Activated CD8-positive, alpha-beta memory T cell treated with anti-CD3 and anti-CD28 coated beads, Interleukin-2, amount 50 U/mL, for 1 hour (primary cell): ENCODE results near the gene SLC39A8.

Source experiments
- DNase-seq: peaks from one replicate; pipeline ENCODE4 v3.0.0-alpha.2; 2020; ENCODE audit errors: extremely low read depth

SLC39A8 gene

DNA sequence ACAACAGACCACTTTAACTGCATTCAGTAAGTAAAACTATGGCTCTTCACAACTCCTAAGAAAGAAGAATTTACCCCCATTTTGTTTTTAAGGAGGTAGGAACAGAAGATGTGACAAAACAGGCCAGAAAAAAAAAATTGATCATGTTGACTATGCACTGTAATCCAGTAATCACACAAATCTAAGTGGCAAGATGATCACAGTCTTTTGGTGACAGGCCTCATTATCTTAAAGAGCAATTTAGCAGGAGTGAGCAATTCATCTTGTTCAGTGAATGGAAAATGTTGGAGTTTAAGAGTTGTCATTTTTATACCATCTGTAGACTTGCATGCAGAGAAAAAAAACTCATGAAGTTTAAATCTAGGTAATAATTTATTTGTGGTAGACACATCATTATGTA, 115.1 kb downstream of the SLC39A8 start:
- DNase-seq = no peak

GRCh38 chr4:102227388-102227787, 117.9 kb downstream of the SLC39A8 start:
- no peak for DNase-seq

DNA sequence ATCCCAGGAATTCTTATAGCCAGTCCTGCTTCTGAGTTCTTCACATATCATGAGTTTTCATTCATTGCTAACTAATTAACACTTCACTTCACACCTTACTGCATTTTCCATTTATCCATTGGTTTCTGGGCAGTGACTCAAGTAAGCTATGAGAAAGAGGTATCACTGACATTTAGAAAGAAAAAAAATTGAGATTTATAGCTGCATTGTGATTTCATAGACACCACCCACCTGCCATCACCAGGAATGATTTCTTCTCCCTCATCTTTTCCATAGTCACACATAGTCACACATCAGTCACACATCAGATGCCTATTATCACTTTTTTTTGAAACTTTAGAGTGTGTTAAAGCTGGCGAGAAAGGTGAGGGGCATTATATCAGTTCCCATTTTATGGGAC, 121.8 kb downstream of the SLC39A8 start:
- no peak for DNase-seq

DNA sequence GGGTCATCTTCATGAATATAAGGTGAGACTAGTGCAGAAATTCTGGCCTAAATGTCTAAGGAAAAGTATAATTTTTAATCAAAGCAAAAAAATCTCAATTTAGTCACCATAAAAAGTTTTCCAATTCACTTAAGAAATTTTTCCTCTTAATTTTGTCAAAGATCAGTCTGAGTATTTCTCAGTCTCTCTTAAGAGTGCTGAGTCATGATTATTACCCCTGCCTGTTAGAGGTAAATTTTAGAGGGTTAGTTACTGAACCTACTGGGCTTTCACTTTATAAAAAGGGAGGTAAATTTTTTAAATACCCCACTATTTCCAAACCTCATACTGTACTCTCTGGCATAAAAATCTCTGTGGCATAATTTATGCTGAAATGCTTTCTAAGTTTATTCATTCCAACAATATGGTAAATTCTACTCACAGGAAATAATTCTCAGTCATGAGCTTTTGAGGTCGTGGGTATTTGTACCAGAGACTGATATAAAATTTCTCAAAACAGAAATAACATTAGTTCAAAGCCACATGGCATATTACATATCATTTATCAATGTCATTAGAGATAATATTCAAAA, 122.4 kb downstream of the SLC39A8 start:
- DNase-seq = no peak

- no peak for DNase-seq
These were observed 126.2 kb downstream of the SLC39A8 start for GRCh38 chr4:102219129-102219528.

GRCh38 chr4:102218656-102219055, 126.6 kb downstream of the SLC39A8 start:
- no peak for DNase-seq

DNA sequence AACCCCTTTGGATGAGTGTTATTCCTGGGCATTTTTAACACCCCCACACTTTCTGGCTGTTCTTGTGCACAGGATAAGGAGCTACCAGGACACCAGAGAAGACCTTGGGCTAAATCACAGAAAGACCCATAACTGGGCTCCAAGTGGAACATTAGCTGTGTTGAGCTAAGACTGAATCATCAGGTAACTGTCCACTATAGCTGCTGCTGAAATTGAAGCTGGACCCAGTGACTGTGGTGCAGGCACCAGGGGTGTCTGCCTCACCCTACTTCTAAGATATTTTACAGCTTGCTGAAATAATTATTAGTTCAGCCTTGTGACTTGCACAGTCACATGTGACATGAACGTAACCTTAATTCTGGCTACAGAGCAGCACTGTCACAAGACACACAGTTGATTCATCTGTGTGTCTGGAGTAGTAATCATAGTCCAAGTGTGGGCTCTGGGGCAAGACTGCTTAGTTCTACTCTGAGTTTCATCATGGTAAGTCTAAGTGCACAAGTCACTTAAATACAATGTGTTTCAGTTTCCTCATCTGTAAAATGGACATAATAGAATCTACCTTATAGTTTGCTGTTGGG, 127.4 kb downstream of the SLC39A8 start:
- no peak for DNase-seq

DNA sequence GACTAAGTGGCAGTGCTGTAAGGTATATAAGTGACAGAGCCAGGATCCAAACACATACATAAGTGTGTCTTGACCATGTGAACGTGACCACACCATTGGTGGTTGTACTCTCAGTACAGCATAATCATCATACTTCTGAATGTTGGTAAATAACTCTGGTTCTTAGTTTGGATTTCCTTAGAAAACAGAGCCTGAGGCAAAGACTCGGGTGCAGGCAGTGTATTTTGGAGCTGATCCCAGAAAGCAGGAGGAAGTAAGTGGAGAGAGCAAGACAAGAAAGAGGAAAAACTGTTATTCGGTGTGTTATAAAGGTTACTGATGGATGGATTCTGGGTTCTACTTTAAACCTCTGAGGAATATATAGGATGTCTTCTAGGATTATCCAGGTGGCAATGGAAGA, 127.9 kb downstream of the SLC39A8 start:
- no peak for DNase-seq

DNA sequence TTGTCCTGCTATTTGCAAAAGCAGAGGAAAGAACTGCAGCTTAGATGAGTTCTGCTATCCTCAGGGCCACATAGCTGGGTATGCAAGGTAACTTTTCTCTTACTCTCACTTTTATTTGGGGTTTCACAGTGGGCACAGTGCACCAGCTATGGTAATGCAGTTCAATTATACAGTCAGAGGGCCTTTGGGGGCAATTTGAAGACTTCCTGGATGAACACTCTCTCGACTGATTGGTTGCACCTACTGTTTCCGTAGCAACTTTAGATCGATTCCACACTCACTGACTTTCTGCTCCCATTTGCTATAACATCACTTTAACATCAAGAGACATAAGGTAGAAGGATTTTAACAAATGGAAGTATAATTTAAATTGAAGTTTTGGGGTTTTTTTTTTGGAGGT, 128.6 kb downstream of the SLC39A8 start:
- no peak for DNase-seq

DNA sequence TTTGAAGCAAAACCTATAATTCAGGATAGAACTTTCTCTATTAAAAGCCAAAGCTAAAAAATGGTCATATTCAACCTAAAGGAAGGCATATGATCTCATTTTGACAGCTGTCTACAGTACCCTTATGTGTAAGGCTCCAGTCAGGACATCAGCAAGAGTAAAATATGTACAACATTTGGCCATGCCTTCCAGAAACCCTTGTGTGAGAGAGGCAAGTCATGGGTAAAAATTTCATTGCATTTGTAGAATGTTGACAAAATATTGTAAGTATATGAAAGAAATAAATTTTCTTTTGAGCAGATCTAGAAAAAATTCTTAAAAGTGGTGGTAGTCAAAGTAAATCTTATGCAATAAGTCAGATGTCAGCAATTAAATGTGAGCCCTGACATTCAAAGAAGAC, 132.3 kb downstream of the SLC39A8 start:
- DNase-seq = no peak
